NCI-H2227 (cell line): ENCODE measurements around the gene PPP2R5E.
"Not testable (repeated sequence)": the region's sequence is repeated elsewhere in the genome, so short reads cannot be mapped to it uniquely, and the experiment has no call there.

ENCODE experiments used
- DNase-seq: peaks from one replicate; lab custom pipeline; 2025; ENCODE audit not compliant: unreplicated experiment; lab: John Stamatoyannopoulos, UW

Gene PPP2R5E

DNA sequence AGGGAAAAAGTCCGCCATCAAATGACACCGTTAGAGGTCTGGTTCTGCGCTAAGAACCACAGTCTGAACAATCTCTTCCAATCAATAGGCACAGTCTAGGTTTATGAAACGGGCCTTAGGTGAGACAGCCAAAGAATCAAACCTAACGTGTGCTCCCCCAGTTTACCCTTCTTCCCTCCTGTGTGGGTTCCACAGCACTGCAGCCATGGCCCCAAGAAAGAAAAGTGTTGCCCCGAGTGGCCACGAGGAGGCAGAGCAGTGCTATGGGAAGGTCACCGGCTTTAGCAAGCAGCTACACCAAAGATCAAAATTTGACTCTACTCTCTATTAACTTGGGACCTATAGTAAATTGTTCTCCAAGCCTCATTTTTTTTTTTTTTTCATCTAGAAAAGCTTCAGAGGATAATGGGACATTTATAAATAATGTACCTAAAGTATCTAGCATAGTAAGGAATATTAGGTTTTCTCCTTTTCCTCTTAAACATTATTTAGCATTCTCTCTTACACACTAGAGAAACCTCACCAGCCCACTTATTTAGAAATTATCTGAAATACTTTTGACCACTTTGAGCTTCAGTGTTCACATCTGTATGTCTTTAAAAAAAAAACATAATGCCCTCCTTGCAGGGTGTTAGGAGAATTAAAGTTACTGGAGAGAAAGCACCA is 154.3 kb downstream of the PPP2R5E start:
- DNase-seq = peak; percentile 51

DNA sequence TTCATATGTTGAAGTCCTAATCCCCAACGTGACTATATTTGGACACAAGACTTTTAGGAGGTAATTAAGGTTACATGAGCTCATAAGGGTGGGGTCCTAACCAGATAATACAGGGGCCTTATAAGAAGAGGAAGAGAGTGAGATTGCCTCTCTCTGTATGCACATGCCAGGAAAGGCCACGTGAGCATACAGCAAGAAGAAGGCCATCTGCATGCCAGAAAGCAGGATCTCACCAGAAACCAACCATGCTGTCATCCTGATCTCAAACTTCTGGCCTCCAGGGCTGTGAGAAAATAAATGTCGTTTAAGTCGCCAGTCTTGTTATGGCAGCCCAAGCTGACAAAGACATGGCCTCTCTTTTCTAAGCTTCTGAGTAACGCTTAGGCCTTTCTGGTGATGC is 155.5 kb downstream of the PPP2R5E start:
- DNase-seq = no peak

DNA sequence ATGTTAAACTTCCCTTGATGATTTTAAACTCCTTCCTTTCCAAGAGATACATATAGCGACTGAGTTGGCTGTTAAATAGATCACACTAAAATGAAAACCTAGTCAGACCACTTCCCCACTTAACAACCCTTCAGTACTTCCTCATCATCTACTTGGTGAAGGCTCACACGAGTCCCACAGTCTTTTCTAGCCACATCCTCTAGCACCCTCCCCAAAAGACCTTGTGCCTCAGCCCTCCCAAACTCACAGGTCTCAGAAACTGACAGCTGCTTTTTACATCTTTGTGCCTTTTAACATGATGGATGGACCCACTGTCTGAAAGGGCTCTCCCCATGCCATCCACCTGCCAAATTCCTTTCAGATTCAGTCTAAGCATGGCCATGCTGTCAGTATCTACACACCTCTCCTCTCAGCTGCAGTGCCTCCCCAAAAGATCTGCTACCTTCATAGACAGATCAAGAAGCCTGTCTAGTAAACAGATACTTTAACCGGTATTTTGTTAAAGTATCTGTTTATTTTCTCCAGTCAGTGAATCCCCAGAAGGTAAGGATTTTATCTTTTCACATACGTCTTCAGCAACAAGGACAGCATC is 159.3 kb downstream of the PPP2R5E start:
- no peak for DNase-seq

DNA sequence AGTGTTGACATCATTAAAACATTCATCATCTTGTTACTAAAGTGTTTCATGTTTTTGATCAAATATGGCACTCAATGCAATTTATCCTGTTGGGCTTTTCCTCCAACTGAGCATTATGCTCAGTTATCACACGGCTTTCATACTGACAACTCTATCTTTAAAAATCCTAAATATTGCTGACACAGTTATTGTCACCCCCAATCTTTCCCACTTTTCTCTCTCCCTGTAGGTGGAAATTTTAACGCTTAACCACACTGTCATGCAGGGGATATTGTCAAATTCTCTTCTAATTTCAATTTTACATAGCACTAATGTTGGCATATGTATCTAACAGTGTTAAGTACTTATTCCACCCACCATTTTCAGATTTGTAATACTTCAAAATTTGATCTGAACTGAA is 164.7 kb downstream of the PPP2R5E start:
- no peak for DNase-seq

DNA sequence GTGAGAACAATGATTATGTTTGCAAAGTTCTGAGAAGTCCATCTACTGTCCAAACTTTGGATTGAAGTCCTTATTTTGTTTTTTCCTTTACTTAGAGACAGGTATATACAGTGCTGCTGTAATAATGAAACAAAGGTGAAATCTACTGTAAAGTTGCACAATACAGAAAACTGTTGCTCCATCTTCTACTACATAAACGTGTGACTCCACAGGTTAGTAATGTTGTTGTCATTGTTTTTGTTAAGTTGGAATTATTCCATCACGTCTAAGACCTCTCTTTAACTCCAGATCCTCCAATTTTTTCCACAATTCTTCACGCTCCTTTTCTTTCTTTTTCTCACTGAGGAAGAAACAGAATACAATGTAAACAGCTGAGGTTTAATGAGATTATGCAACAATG is 167.4 kb downstream of the PPP2R5E start:
- no peak for DNase-seq

DNA sequence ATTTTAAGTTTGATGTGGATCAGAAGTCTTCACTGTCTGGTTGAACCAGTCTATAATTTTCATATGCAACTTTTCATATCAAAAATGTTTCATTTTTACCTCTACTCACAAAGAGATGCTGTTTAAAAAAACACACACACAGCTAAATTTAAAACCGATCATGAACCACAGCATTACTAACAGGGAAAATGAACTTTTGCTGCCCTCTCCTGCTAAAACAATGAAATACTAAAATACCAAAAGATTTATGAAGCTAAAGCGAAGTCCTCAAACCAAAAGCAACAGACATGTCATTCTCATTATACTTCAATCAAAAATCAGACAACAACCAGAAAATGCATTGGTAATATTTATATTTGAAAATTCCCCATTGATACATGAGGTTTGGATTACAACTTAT is 171.6 kb downstream of the PPP2R5E start:
- DNase-seq = not testable (repeated sequence)

DNA sequence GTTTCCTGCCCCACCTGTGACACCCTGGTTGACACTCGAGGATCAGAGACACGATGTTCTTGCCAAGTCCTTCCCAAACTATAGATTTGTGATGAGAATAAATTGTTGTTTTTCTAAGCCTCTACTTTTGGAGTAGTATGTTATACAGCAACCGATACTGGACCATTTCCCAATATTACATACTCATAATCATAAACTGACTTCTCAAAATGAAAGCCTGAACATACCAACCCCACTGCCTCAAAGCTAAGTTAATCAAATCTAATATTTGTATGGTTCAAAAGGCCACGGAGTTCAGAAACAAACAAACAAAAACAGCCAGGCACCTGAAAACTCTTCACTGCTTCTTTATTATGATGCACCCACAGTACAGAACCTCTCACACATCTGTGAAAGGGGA is 172.1 kb downstream of the PPP2R5E start:
- DNase-seq = no peak

DNA sequence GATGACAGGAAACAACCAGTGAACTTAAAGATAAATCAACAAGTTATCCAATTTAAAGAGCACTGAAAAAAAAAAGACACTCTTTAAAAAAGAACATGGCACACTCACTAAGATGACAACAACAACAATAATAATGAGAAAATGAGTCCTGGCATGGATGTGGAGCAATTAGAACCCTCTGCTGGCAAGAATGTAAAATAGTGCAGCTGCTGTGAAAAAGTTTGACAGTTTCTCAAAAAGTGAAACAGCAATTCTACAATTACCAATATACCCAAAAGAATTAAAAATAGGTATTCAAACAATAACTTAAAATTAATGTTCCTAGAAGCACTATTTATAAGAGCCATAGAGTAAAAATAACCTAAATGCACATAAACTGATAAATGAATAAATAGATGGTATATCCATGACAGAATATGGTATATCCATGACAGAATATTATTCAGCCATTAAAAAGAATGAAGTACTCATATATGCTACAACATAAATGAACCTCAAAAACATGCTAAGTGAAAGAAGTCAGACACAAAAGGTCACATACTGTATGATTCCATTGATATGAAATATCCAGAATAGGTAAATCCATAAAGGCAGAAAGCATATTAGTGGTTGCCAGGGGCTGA is 175.3 kb downstream of the PPP2R5E start:
- no peak for DNase-seq

DNA sequence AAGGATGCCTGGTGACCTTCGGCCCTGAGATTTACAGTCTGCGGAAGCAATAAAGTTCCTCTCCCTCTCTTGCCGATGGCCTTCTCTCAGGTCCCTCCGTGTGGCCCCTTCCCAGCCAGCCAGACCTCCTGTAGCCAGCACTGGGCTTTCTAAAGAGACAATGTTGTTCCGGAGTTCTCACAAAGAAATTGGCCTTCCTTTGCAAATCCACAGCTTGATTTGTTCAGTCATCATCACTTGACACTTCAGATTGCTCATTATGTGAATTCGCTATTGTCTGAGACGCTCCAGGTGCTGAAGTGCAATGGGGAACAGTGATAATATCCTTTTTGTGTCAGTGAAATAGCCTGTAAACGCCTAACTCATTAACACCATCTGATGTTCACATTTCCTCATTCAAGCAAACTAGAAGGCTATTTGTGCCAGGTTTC is 180.8 kb downstream of the PPP2R5E start:
- DNase-seq = peak; percentile 80

DNA sequence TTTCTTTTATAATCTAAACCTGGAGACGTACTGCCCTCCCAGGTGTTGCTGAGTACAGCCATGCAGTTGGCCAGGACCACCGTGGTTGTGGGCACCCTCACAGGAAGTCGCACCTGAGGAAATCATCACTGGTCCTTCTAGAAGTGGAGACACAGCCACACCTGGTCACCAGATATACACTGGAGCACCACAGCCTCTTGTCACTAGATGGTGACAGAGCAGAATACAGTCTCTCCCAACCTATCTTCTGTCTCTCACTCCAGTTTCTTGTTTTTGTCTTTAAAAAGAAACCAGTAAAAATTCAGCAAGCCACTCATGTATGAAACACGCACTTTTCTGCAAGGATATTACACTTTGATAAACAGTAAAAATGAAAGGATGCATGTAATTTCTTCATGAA is 181.4 kb downstream of the PPP2R5E start:
- peak; percentile 37 for DNase-seq

DNA sequence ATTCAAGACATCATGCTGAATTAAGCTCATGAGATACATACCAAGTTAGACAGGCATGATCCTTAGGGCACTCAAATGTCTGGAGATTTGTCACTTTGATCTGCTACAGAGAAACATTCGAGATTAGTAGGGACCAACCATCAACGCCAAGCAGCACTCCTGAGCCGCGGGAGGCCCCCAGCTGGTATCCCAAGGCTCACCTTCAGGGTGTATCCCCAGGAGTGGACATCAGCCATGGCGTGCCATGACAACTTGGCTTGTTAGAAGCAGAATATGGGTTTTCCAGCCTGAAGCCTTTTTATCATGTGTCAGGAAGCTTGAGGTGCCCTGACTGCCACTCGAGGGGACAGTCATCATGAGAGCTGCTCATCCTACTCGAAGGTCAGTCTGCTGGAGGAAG is 185.3 kb downstream of the PPP2R5E start:
- DNase-seq = no peak

DNA sequence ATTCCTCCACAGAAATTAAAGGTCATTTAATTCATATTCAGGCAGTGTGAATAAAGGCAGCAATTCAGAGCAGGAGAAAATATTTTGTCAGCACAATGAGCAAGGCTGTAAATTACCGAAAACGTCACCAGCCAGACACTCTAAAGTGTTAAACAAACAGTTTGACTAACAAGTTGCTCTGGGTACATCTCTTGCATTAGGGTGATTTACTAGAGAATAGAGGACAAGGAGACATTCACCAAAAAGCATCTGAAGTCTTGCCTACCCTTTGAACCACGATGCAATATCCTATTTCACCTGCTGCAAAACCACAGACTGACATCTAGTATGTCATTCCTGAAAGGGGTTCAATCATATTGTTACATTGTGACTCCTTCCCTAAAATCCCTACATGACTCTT is 197.4 kb downstream of the PPP2R5E start:
- no peak for DNase-seq

DNA sequence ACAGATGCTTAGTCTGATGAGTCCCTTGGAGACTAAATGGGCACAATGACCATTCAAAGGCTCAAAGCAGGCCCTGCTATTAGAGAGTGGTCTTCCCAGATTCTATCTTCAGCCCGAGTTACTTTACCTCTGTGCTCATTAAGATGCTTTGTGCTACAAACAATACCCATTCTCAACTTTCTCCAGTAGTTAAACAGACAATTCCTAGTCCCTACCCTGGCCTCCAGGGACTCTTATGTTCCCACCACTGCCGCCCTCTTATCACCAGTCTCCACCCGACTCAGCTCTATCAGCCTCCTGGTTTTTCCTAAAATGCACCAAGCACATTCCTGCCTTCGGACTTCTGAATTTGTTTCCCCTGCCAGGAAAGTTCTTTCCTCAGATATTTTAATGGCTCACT is 198.8 kb downstream of the PPP2R5E start:
- DNase-seq = no peak

DNA sequence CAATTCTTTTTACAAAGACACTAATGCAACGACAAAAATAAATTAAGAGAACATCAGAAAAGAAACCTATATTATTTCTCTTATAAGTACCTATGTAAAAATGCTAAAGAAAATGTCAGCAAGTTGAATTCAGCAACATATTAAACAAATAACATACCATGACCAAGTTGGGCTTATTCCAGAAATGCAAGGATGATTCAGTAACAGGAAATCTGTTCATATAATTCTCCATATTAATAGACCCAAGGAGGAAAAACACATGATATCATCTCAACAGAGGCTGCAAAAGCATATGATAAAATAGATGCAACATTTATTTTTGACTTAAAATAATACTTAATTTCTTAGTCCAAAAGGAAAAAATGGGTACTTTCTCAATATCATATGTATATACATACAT is 199.3 kb downstream of the PPP2R5E start:
- no peak for DNase-seq

DNA sequence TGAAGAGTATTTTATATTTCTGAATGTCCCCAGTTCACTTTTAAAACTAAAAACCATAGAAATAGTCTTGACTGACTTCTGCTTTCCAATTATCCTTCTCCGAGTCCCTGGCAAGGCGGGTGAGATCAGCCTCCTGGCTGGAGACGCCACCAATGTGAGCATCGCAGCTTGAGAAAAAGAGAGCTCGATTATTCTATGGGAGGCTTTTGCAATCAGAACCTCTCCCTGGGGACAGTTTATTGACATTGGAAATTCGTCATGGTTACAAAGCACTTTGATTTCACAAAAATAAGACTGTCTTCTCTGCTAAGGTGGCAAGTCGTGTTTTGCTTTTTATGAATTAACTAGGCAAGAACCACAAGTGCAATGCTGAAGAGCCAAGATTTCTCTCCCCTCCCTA is 200.8 kb downstream of the PPP2R5E start:
- DNase-seq = peak; percentile 36

DNA sequence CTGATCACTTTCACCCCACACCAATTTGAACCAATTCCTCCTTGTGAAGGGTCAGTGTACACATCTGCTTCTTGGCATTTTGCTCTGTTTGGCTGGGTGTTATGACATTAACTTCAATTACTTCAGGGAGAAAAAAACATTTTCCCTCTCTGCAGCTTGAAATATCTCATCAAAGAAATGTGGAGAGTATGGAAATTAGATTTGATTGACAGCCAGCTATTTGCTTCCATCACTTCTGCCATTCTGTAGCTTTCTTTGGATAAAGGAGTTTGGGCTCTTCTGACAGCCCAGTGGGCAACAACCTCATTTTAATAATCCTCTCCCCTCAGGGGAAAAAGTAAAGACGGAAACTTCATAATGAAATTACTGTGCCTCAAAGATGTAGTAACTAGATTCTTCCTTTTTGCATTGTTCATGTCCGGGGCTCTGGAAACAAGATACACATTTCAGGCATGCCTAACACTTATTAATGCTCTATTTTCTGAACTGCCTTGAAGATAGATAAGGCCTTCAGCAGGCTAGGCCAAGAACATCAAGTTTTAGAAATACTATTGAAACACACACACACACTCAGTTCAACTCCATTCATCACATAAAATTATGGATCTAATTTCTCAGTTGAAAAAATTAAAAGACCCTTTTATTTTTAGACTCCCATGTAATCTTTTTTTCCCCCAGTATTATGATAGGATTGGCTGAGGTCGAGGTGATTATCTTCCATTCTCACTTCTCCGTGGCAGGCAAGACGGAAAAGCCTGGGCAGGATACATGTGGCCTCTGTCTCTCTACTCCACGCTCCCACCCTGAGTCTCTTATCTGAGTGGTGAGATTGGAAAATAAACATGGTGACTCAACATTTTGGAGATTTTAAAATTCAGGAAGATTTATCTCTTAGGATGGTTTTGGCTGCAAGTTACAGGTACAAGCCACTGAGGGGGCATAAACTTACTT is 214.1 kb downstream of the PPP2R5E start:
- DNase-seq = no peak

DNA sequence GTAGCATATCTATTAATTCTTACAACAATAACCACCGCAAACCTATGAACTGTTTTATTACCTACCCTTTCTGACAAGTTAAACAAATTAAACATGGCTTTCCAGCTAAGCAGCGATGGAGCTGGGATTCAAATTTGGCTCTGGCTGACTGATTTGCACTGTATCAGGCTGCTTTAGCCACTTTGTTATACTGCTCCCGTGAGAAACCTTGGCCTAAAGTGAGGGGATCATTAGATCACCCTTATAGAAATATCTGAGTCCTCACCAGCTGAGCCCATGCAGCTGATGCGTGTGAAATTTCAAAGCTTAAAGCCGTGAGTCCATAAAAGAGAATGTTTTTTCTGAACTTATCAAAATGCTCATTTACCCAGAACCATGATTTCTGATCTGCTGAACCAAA is 216.3 kb downstream of the PPP2R5E start:
- no peak for DNase-seq

DNA sequence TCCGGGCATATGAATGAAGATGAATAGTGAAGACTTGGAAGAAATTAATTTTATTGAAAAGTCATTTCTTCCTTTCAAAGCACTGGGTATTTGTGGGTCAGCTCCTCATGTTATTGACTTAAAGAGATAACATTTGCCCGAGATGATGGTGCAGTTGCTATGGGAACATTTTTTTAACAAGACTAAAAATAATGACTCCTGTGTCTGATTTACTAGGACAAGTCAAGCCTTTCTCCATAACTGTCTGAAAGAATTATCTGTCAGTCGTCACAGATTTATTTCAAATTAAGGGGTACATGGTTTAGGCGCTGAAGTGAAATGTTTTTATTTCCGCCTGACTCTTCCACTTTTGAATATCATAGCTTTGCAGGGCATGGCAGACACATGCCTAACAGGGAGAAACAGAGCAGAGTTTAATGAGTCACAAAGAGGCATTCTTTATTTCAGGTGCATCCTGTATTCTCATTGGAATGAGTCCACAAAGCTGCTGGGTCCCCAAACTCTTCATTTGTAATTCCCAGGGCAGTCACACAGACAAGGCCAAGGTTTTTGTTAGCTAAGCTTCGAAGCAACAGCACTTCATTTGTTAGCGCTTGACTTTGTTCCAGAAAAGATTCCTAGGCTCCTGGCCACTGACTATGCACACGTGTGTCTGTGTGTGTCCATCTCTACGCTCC is 220.1 kb downstream of the PPP2R5E start:
- DNase-seq = no peak

DNA sequence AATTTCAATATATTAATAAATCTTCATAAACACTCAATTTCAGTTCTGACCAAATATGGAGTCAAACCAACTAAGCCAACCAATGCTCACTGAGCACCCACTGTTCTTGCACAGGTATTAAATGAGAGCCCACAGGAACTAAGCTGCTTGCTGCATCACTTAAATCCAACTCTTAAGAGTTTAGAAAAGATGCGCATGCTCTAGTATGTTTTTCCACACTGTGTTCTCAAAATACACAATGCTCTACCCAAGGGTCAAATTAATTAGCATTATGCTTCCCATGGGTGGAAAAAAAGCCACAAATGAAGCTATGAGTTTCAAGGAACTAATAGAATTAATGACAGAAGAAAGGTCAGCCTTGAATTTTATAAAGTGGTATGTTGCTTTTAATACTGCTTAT is 220.7 kb downstream of the PPP2R5E start:
- no peak for DNase-seq
